ENCODE data around the gene EMILIN1.

The EMILIN1 gene

GRCh38 chr2:27053321-27053720, 25.1 kb upstream of the EMILIN1 start:
- no peak for DNase-seq (ENCODE audit: insufficient read length, low spot score)
- no peak for FAIRE-seq
- TF ChIP-seq POU2F2 (IDR thresholded peaks at IDR 0.05; ENCODE audit: low read depth, low read length): no peak
- TF ChIP-seq POLR2A (IDR thresholded peaks at IDR 0.05; ENCODE audit: low read depth, low read length): no peak
- no peak for TF ChIP-seq POLR2AphosphoS5 (IDR thresholded peaks at IDR 0.05; ENCODE audit: low read depth, low read length)
- TF ChIP-seq TAF1 (IDR thresholded peaks at IDR 0.05; ENCODE audit: low read depth, low read length): no peak
- TF ChIP-seq PAX5 (IDR thresholded peaks at IDR 0.05; ENCODE audit: insufficient read depth, low read length, severe bottlenecking): no peak
- TF ChIP-seq SPI1 (IDR thresholded peaks at IDR 0.05; ENCODE audit: low read depth, low read length): no peak

GRCh38 chr2:27053776-27054175, 24.6 kb upstream of the EMILIN1 start:
- DNase-seq (ENCODE audit: insufficient read length, low spot score) (no peak), FAIRE-seq (no peak)
- TF ChIP-seq TAF1 (IDR thresholded peaks at IDR 0.05; ENCODE audit: low read depth, low read length) (no peak), PAX5 (IDR thresholded peaks at IDR 0.05; ENCODE audit: insufficient read depth, low read length, severe bottlenecking) (no peak), POU2F2 (IDR thresholded peaks at IDR 0.05; ENCODE audit: low read depth, low read length) (no peak), POLR2A (IDR thresholded peaks at IDR 0.05; ENCODE audit: low read depth, low read length) (no peak), SPI1 (IDR thresholded peaks at IDR 0.05; ENCODE audit: low read depth, low read length) (no peak)

- DNase-seq (ENCODE audit: insufficient read length, low spot score) (no peak), FAIRE-seq (no peak)
- no peak for TF ChIP-seq POU2F2 (IDR thresholded peaks at IDR 0.05; ENCODE audit: low read depth, low read length)
- TF ChIP-seq TAF1 (IDR thresholded peaks at IDR 0.05; ENCODE audit: low read depth, low read length): no peak
- no peak for TF ChIP-seq PAX5 (IDR thresholded peaks at IDR 0.05; ENCODE audit: insufficient read depth, low read length, severe bottlenecking)
- TF ChIP-seq POLR2AphosphoS5 (IDR thresholded peaks at IDR 0.05; ENCODE audit: low read depth, low read length): no peak
- TF ChIP-seq POLR2A (IDR thresholded peaks at IDR 0.05; ENCODE audit: low read depth, low read length): no peak
- TF ChIP-seq SPI1 (IDR thresholded peaks at IDR 0.05; ENCODE audit: low read depth, low read length): no peak
Measured at GRCh38 chr2:27054721-27055120, 23.7 kb upstream of the EMILIN1 start.

- DNase-seq (ENCODE audit: insufficient read length, low spot score) (no peak), FAIRE-seq (no peak)
- no peak for TF ChIP-seq POU2F2 (IDR thresholded peaks at IDR 0.05; ENCODE audit: low read depth, low read length)
- no peak for TF ChIP-seq TAF1 (IDR thresholded peaks at IDR 0.05; ENCODE audit: low read depth, low read length)
- no peak for TF ChIP-seq PAX5 (IDR thresholded peaks at IDR 0.05; ENCODE audit: insufficient read depth, low read length, severe bottlenecking)
- TF ChIP-seq POLR2AphosphoS5 (IDR thresholded peaks at IDR 0.05; ENCODE audit: low read depth, low read length): no peak
- no peak for TF ChIP-seq SPI1 (IDR thresholded peaks at IDR 0.05; ENCODE audit: low read depth, low read length)
- no peak for TF ChIP-seq POLR2A (IDR thresholded peaks at IDR 0.05; ENCODE audit: low read depth, low read length)
Measured at GRCh38 chr2:27057184-27057583, 21.2 kb upstream of the EMILIN1 start.

GRCh38 chr2:27058210-27058609, 20.2 kb upstream of the EMILIN1 start:
- TF ChIP-seq POLR2A (IDR thresholded peaks at IDR 0.05; ENCODE audit: low read depth, low read length) (peak; percentile 38; the same call in 1 of the 2 replicates), TAF1 (IDR thresholded peaks at IDR 0.05; ENCODE audit: low read depth, low read length) (no peak)
- DNase-seq (ENCODE audit: insufficient read length, low spot score) (no peak), FAIRE-seq (no peak)

- TF ChIP-seq POLR2AphosphoS5 (IDR thresholded peaks at IDR 0.05; ENCODE audit: low read depth, low read length): no peak
- no peak for TF ChIP-seq POLR2A (IDR thresholded peaks at IDR 0.05; ENCODE audit: low read depth, low read length)
- TF ChIP-seq SPI1 (IDR thresholded peaks at IDR 0.05; ENCODE audit: low read depth, low read length): no peak
- no peak for TF ChIP-seq PAX5 (IDR thresholded peaks at IDR 0.05; ENCODE audit: insufficient read depth, low read length, severe bottlenecking)
- no peak for TF ChIP-seq POU2F2 (IDR thresholded peaks at IDR 0.05; ENCODE audit: low read depth, low read length)
- no peak for TF ChIP-seq TAF1 (IDR thresholded peaks at IDR 0.05; ENCODE audit: low read depth, low read length)
- FAIRE-seq: no peak
- no peak for DNase-seq (ENCODE audit: insufficient read length, low spot score)
Measured at GRCh38 chr2:27059141-27059820, 19.1 kb upstream of the EMILIN1 start.

GRCh38 chr2:27060323-27060722, 18.1 kb upstream of the EMILIN1 start:
- FAIRE-seq (no peak), DNase-seq (ENCODE audit: insufficient read length, low spot score) (no peak)
- no peak for TF ChIP-seq TAF1 (IDR thresholded peaks at IDR 0.05; ENCODE audit: low read depth, low read length)
- no peak for TF ChIP-seq POLR2AphosphoS5 (IDR thresholded peaks at IDR 0.05; ENCODE audit: low read depth, low read length)
- TF ChIP-seq POU2F2 (IDR thresholded peaks at IDR 0.05; ENCODE audit: low read depth, low read length): no peak

GRCh38 chr2:27065128-27065527, 13.3 kb upstream of the EMILIN1 start:
- no peak for TF ChIP-seq PAX5 (IDR thresholded peaks at IDR 0.05; ENCODE audit: insufficient read depth, low read length, severe bottlenecking)
- TF ChIP-seq POLR2A (IDR thresholded peaks at IDR 0.05; ENCODE audit: low read depth, low read length): no peak
- no peak for TF ChIP-seq POU2F2 (IDR thresholded peaks at IDR 0.05; ENCODE audit: low read depth, low read length)
- no peak for FAIRE-seq
- DNase-seq (ENCODE audit: insufficient read length, low spot score): no peak

GRCh38 chr2:27067385-27067784, 11.0 kb upstream of the EMILIN1 start:
- no peak for FAIRE-seq
- TF ChIP-seq POLR2AphosphoS5 (IDR thresholded peaks at IDR 0.05; ENCODE audit: low read depth, low read length) (no peak), TAF1 (IDR thresholded peaks at IDR 0.05; ENCODE audit: low read depth, low read length) (no peak), POU2F2 (IDR thresholded peaks at IDR 0.05; ENCODE audit: low read depth, low read length) (no peak), POLR2A (IDR thresholded peaks at IDR 0.05; ENCODE audit: low read depth, low read length) (no peak), PAX5 (IDR thresholded peaks at IDR 0.05; ENCODE audit: insufficient read depth, low read length, severe bottlenecking) (no peak), SPI1 (IDR thresholded peaks at IDR 0.05; ENCODE audit: low read depth, low read length) (no peak)
- DNase-seq (ENCODE audit: insufficient read length, low spot score): no peak

- TF ChIP-seq POU2F2 (IDR thresholded peaks at IDR 0.05; ENCODE audit: low read depth, low read length): no peak
- TF ChIP-seq POLR2AphosphoS5 (IDR thresholded peaks at IDR 0.05; ENCODE audit: low read depth, low read length): no peak
- no peak for TF ChIP-seq SPI1 (IDR thresholded peaks at IDR 0.05; ENCODE audit: low read depth, low read length)
- TF ChIP-seq PAX5 (IDR thresholded peaks at IDR 0.05; ENCODE audit: insufficient read depth, low read length, severe bottlenecking): no peak
- no peak for TF ChIP-seq TAF1 (IDR thresholded peaks at IDR 0.05; ENCODE audit: low read depth, low read length)
- no peak for TF ChIP-seq POLR2A (IDR thresholded peaks at IDR 0.05; ENCODE audit: low read depth, low read length)
- FAIRE-seq (no peak), DNase-seq (ENCODE audit: insufficient read length, low spot score) (no peak)
Measured at GRCh38 chr2:27069436-27069835, 9.0 kb upstream of the EMILIN1 start.

All from GM12891 (cell line).